BE2C (cell line): ENCODE results near the gene USP9X.

Experiments used
- DNase-seq: peaks from one replicate; pipeline ENCODE4 v3.0.0-alpha.2; 2020
- H3K27me3 ChIP-seq: fragments of 250-450 bp; sonication (Bioruptor Pico); 2 replicates; pipeline ENCODE4 v1.5.1; 2020; ENCODE audit warnings: mild to moderate bottlenecking
- H3K36me3 ChIP-seq: fragments of 250-450 bp; sonication (Bioruptor Pico); 2 replicates; pipeline ENCODE4 v1.5.1; 2020; ENCODE audit warnings: mild to moderate bottlenecking
- H3K4me1 ChIP-seq: fragments of 250-450 bp; sonication (Bioruptor Pico); 2 replicates; pipeline ENCODE4 v1.5.1; 2020
- H3K4me3 ChIP-seq: 2 replicates; pipeline ENCODE4 v1.5.1; 2011; ENCODE audit warnings: low read depth, low read length
- H3K9me3 ChIP-seq: fragments of 250-450 bp; sonication (Bioruptor Pico); 2 replicates; pipeline ENCODE4 v1.5.1; 2020
- TF ChIP-seq, protein P1 (sequence below): IDR thresholded peaks from 2 replicates; pipeline ENCODE4 v1.5.1; 2012; ENCODE audit warnings: mild to moderate bottlenecking, low read depth, low read length

The USP9X gene

DNA sequence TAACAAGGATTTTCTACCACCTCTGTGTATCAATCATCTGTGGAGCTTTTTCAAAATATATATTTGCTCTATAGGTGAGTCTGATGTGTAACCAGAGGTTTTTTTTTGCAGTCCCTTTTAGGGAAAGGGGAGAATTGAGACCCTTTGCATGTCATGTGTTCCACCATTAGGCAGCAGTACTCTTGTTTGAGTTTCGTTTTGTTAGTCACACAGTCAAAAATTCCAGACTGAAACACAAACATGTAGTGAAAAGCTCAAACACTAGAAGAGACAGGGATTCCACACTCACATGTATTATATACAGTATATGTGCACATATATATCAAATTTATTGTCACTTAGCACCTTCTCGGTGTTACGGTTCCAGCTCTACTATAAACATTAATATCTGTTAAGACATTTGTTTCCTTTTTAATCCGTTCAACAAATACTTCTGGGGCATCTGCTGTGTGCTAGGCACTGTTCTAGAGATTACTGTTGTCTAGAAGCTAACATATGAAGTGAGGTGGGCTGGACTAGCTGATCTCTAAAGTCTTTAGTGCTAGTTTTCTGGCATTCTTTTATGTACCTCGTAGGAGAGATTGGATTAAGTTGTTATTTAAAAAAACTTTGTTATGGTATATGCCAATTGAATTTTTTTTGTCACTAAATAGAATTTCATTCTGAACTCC lies 5.5 kb downstream of the USP9X start:
- Histone ChIP-seq H3K27me3 (no peaks in the 10 kb centered on the region), H3K4me3 (no peak overlapping the region), H3K36me3 (no peaks in the 10 kb centered on the region; the same call in 1 of the 2 replicates), H3K9me3 (no peaks in the 10 kb centered on the region), H3K4me1 (peaks cover 4% of the 10 kb centered on the region; the same call in 1 of the 2 replicates)
- TF ChIP-seq, protein P1, sequence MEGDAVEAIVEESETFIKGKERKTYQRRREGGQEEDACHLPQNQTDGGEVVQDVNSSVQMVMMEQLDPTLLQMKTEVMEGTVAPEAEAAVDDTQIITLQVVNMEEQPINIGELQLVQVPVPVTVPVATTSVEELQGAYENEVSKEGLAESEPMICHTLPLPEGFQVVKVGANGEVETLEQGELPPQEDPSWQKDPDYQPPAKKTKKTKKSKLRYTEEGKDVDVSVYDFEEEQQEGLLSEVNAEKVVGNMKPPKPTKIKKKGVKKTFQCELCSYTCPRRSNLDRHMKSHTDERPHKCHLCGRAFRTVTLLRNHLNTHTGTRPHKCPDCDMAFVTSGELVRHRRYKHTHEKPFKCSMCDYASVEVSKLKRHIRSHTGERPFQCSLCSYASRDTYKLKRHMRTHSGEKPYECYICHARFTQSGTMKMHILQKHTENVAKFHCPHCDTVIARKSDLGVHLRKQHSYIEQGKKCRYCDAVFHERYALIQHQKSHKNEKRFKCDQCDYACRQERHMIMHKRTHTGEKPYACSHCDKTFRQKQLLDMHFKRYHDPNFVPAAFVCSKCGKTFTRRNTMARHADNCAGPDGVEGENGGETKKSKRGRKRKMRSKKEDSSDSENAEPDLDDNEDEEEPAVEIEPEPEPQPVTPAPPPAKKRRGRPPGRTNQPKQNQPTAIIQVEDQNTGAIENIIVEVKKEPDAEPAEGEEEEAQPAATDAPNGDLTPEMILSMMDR = no peak
- no peak for DNase-seq

GRCh38 chrX:41092776-41093175 lies 7.5 kb downstream of the USP9X start:
- Histone ChIP-seq H3K27me3 (no peaks in the 10 kb centered on the region), H3K4me1 (peaks cover 4% of the 10 kb centered on the region; the same call in 1 of the 2 replicates), H3K4me3 (no peak overlapping the region), H3K9me3 (no peaks in the 10 kb centered on the region), H3K36me3 (no peaks in the 10 kb centered on the region)
- DNase-seq = no peak
- TF ChIP-seq, protein P1 = no peak

DNA sequence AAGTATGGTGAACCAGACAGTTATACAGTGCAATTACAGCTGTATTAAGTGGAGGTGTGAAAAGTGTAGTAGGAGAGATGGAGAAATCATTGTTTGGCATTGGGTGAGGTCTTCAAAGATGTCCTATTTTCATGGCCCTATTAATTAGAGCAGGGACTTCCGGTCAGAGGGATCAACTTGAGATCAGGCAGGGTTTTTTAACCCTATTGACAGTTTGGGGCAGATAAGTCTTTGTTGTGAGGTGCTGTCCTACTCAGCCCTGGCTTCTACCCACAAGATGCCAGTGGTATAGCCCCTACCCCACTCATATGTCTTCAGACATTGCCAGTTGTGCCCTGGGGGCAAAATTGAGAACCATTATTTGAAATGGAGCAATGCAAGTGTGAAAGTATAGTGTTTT lies 9.9 kb downstream of the USP9X start:
- H3K4me3 ChIP-seq = no peak overlapping the region
- TF ChIP-seq, protein P1 = no peak
- H3K27me3 ChIP-seq = no peaks in the 10 kb centered on the region
- no peaks in the 10 kb centered on the region for H3K9me3 ChIP-seq
- no peak for DNase-seq
- no peaks in the 10 kb centered on the region for H3K36me3 ChIP-seq
- H3K4me1 ChIP-seq = peaks cover 4% of the 10 kb centered on the region; the same call in 1 of the 2 replicates

DNA sequence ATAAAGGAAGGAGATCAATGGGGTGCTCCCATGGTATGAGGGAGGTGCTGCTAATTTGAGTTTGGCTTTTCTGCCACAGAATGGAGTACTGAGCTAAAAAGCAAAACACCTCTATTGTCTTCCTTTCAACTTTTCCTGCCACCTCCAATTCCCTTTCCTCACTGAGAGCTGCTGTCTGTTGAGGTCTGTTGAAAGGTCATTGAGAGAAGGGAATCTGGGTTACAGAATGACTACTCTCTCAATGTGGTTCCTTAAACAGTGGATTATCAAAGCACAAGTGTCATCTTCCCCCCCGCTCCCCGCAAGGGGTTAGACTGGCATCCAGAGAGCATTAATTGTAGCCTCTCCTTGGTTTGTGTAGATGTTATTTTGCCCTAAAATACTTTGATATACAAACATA lies 10.7 kb downstream of the USP9X start:
- Histone ChIP-seq H3K4me3 (no peak overlapping the region), H3K9me3 (no peaks in the 10 kb centered on the region), H3K4me1 (peaks cover 4% of the 10 kb centered on the region; the same call in 1 of the 2 replicates), H3K36me3 (no peaks in the 10 kb centered on the region), H3K27me3 (no peaks in the 10 kb centered on the region)
- no peak for DNase-seq
- TF ChIP-seq, protein P1 = no peak

DNA sequence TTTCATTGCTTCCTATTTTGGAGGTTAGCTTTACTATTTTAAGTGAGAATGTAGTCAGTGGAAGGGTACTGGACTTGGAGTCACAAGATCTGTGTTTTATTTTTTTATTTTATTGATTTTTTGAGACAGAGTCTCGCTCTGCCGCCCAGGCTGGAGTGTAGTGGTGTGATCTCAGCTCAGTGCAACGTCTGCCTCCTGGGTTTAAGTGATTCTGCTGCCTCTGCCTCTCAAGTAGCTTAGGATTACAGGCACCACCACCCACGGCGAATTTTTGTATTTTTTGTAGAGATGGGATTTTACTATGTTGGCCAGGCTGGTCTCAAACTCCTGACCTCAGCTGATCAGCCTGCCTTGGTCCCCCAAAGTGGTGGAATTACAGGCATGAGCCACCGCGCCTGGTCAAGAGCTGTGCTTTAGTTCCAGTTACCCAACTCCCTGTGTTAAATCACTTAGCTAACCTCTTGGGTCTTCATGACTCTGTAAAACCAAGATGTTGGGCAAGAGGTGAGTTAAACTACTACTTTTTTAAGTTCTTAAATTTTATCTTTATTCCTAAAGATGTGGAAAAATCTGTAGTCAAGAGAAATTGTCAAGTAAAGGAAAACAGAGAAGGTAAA lies 11.2 kb downstream of the USP9X start:
- Histone ChIP-seq H3K9me3 (no peaks in the 10 kb centered on the region), H3K4me1 (peaks cover 4% of the 10 kb centered on the region; the same call in 1 of the 2 replicates), H3K27me3 (no peaks in the 10 kb centered on the region), H3K36me3 (no peaks in the 10 kb centered on the region), H3K4me3 (no peak overlapping the region)
- TF ChIP-seq, protein P1 = no peak
- no peak for DNase-seq

DNA sequence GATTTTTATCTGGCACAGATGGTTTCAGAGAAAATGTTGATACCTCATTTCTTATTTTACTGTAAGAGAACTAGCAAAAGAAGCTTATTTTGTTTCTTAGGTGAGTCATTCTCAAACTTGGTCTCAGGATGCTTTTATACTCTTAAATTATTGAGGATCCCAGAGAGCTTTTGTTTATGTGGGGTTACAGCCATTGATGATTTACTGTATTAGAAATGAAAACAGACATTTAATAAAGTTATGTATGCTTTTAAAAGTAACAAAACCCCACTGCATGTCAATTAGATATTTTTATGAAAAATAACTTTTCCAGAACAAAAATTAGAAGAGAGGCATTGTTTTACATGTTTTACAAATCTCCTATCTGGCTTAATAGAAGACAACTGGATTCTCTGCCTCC lies 12.1 kb downstream of the USP9X start:
- Histone ChIP-seq H3K36me3 (no peaks in the 10 kb centered on the region), H3K4me3 (no peak overlapping the region), H3K27me3 (no peaks in the 10 kb centered on the region), H3K4me1 (0 out of 2 replicates have a peak, but pooled peaks cover 4% of the 10 kb centered on the region), H3K9me3 (no peaks in the 10 kb centered on the region)
- DNase-seq = no peak
- TF ChIP-seq, protein P1 = no peak
